Muscle of leg (tissue), 11 donors: ENCODE results near the gene TIE1. TPM values are rescaled to one million over a fixed set of nuclear protein-coding genes. Genes with fewer than 3 reads are reported as not detected.

Source experiments
- DNase-seq: peaks from one replicate; pipeline ENCODE4 v3.0.0; 2013
- H3K27ac ChIP-seq: one replicate; pipeline ENCODE4 v1.5.1; 2013; ENCODE audit warnings: mild to moderate bottlenecking, low read length, control low read depth
- H3K27me3 ChIP-seq: one replicate; pipeline ENCODE4 v1.6.1; 2013; ENCODE audit warnings: low read length; ENCODE audit not compliant: control insufficient read depth, insufficient read depth
- H3K36me3 ChIP-seq: one replicate; pipeline ENCODE4 v1.6.1; 2013; ENCODE audit warnings: low read length; ENCODE audit not compliant: control insufficient read depth, insufficient read depth
- H3K4me1 ChIP-seq: one replicate; pipeline ENCODE4 v1.6.1; 2013; ENCODE audit warnings: low read length; ENCODE audit not compliant: control insufficient read depth, insufficient read depth
- H3K4me3 ChIP-seq: one replicate; pipeline ENCODE4 v1.5.1; 2013; ENCODE audit warnings: low read length, control low read depth
- H3K9me3 ChIP-seq: replicated peaks from 2 replicates; pipeline ENCODE4 v1.6.1; 2013; ENCODE audit warnings: low read depth, low read length; ENCODE audit not compliant: control insufficient read depth
- WGBS: methylation state at CpG from one replicate; pipeline ENCODE4 v1.1.5; 2013; ENCODE audit warnings: missing lambda C conversion rate; ENCODE audit not compliant: insufficient coverage; 5-methylcytosine and 5-hydroxymethylcytosine counted together
- polyA plus RNA-seq, 8 donors: library from polyadenylated mRNA; unstranded; fragments of 120-200 nt; gene quantifications; one replicate each; pipeline versions ENCODE4 v1.2.1 to v1.2.3, GENCODE V29; 2013; ENCODE audit warnings: inconsistent platforms in 1 of 8, low replicate concordance in 1 of 8; ENCODE audit not compliant: insufficient read length in 8 of 8, insufficient read depth in 1 of 8
- total RNA-seq: library from RNA; stranded (reverse); fragments of 120-200 nt; gene quantifications from one replicate; pipeline ENCODE4 v1.2.4, GENCODE V29; 2013

The TIE1 gene
- total and polyA plus RNA-seq, 9 donors: 32.7 to 58.0 (median 44.5) TPM

DNA sequence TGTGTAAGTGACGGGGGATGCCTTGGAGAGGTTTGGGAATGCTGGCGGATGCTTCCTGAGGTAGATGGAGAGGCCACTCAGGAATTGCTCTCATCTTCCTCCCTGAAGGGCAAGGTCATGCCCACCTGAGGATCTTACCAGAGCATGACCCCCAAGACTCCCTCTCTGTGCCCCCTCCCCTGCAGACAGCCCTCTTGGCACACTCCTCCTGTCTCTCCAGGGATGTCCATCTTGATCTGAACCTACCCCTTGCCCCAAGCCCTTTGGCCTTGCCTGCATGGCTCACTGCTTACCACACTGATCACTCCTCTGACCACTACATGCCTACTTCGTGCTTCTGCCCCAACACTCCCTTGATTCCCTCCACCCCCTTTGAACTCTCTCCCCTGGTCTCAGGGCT is 19.0 kb downstream of the TIE1 start:
- no CpG with 5 or more reads among the region's 3 CpGs for WGBS
- H3K4me1 ChIP-seq: no peaks in the 10 kb centered on the region
- no peaks in the 10 kb centered on the region for H3K9me3 ChIP-seq
- no peaks in the 10 kb centered on the region for H3K27me3 ChIP-seq
- H3K36me3 ChIP-seq: no peaks in the 10 kb centered on the region
- H3K4me3 ChIP-seq: no peak overlapping the region
- DNase-seq: no peak
- H3K27ac ChIP-seq: no peak overlapping the region

DNA sequence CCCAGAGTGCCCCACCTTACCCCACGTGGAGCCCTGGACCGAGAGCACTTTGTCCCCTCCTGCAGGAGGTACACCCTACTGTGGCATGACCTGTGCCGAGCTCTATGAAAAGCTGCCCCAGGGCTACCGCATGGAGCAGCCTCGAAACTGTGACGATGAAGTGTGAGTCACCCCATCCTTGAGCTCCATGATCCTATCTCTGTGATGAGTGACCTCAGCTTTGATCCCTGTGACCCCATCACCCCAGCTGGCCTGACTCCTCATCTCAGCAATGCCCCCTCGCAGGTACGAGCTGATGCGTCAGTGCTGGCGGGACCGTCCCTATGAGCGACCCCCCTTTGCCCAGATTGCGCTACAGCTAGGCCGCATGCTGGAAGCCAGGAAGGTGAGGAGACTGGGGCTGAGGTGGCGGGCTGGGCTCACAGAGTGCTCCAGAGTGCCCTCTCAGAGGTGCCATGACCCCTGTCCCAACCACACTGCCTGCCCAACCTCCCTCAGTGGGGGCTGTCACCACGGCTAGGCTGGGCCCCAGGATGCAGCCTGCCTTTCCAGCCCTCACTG is 20.6 kb downstream of the TIE1 start:
- no peaks in the 10 kb centered on the region for H3K9me3 ChIP-seq
- no peak for DNase-seq
- H3K4me1 ChIP-seq: no peaks in the 10 kb centered on the region
- WGBS: 87% methylated on average over 16 of the region's 16 CpGs
- H3K36me3 ChIP-seq: no peaks in the 10 kb centered on the region
- no peak overlapping the region for H3K27ac ChIP-seq
- H3K4me3 ChIP-seq: no peak overlapping the region
- no peaks in the 10 kb centered on the region for H3K27me3 ChIP-seq

DNA sequence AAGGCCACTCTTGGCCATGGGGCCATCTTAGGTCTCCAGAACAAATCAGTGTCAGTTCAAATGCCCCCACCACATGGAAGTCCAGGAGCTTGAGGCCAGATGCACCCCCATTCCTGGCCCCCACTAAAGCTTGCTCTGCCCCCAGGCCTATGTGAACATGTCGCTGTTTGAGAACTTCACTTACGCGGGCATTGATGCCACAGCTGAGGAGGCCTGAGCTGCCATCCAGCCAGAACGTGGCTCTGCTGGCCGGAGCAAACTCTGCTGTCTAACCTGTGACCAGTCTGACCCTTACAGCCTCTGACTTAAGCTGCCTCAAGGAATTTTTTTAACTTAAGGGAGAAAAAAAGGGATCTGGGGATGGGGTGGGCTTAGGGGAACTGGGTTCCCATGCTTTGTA is 21.7 kb downstream of the TIE1 start:
- Histone ChIP-seq H3K4me3 (no peak overlapping the region), H3K4me1 (no peaks in the 10 kb centered on the region), H3K36me3 (no peaks in the 10 kb centered on the region), H3K27me3 (no peaks in the 10 kb centered on the region), H3K27ac (no peak overlapping the region), H3K9me3 (peaks cover 2% of the 10 kb centered on the region)
- 92% methylated on average over 5 of the region's 5 CpGs for WGBS
- no peak for DNase-seq

DNA sequence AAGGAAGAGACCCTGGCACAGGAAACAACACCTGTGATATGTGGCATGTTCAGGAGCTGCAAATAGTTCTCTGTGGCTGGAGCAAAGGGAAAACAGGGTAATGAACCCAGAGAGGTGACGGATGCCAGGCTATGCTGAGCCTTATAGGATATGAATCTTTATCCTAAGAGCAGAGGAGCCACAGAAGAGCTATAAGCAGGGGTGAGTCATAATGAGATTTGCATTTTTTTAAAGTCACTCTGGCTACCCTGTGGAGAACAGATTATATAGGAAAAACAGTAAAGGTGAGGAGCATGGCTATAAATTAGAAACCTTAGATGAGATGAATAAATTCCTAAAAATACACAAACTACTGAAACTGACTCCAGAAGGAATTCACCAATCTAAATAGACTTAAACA is 24.0 kb downstream of the TIE1 start:
- DNase-seq: no peak
- Histone ChIP-seq H3K9me3 (peaks cover 7% of the 10 kb centered on the region), H3K36me3 (no peaks in the 10 kb centered on the region), H3K27me3 (no peaks in the 10 kb centered on the region), H3K4me3 (no peak overlapping the region), H3K4me1 (peaks cover 2% of the 10 kb centered on the region), H3K27ac (no peak overlapping the region)
- 80% methylated on average over 1 of the region's 1 CpG for WGBS

DNA sequence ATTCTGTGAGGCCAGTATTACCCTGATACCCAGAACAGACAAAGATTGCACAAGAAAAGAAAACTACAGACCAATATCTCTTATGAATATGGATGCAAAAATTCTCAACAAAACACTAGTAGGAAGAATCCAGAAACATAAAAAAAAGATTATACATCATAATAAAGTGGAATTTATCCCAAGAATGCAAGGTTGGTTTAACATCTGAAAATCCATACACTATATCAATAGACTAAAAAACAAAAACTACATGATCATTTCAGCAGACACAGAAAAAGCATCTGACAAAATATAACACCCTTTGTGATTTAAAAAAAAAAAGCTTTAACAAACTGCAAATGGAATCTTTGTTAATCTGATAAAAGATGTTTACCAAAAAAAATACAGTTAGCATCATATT is 24.6 kb downstream of the TIE1 start:
- no peak overlapping the region for H3K4me3 ChIP-seq
- H3K4me1 ChIP-seq: peaks cover 7% of the 10 kb centered on the region
- no peak for DNase-seq
- no peaks in the 10 kb centered on the region for H3K36me3 ChIP-seq
- H3K9me3 ChIP-seq: peaks cover 7% of the 10 kb centered on the region
- H3K27me3 ChIP-seq: no peaks in the 10 kb centered on the region
- H3K27ac ChIP-seq: no peak overlapping the region

DNA sequence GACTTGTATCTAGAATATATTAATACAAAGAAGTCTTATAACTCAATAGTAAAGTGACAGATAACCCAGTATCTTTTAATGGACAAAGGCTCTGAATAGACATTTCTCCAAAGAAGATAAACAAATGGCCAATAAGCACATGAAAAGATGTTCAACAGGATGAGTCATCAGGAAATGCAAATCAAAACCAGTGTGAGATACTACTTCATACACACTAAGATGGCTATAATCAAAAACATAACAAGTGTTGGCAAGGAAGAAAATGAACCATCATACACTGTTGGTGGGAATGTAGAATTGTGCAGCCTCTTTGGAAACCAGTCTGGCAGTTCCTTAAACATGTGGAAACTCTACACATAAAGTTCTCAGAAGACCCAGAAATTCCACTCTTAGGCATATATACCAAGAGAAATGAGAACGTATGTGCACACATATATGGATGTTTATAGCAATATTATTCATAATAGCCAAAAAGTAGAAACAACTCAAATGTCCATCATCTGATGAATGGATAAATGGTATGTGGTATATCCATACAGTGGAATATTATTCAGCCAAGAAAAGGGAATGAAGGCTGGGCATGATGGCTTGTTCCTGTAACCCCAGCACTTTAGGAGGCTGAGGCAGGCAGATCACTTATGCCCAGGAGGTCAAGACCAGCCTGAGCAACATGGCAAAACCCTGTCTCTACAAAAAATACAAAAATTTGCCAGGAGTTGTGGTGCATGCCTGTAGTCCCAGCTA is 26.9 kb downstream of the TIE1 start:
- Histone ChIP-seq H3K9me3 (peaks cover 7% of the 10 kb centered on the region), H3K27me3 (no peaks in the 10 kb centered on the region), H3K27ac (no peak overlapping the region), H3K4me1 (peaks cover 9% of the 10 kb centered on the region), H3K36me3 (no peaks in the 10 kb centered on the region), H3K4me3 (no peak overlapping the region)
- no peak for DNase-seq
- WGBS: no CpG with 5 or more reads among the region's 1 CpG

DNA sequence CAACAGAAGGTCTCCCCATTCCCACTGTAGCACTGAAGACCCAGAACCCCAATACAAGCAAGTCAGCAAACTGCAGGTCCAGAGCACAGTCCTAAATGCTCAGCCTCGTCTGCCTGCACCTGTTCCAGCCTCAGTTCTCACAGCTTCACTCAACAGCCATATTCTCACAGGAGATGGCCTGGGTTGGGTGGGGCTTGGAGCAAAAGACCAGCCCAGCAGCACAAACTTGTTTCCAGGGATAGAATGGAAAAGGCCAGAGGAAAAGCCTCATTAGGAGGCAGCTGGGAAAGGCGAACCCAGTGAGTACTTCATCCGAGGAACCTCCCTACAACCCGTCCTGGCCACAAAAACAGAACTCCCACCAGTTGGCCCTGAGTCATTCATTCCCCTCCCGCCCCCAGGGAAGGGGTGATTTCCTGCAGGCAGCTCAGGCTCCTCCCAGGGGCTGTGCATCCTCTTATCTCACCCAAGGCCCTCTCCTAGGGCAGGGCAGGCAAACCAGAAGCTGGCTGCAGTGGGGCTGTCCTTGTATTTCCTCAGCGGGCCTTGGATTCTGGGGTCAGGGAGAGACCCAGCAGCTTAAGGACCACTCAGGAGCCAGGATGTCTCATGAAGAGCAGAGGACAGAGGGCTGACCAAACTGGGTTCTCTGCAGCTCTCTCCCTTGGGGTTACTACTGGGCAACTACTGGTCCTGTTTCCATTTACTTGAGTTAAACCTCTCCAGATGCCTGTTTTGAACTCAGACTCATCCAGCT is 29.4 kb downstream of the TIE1 start:
- WGBS: 23% methylated on average over 3 of the region's 6 CpGs

DNA sequence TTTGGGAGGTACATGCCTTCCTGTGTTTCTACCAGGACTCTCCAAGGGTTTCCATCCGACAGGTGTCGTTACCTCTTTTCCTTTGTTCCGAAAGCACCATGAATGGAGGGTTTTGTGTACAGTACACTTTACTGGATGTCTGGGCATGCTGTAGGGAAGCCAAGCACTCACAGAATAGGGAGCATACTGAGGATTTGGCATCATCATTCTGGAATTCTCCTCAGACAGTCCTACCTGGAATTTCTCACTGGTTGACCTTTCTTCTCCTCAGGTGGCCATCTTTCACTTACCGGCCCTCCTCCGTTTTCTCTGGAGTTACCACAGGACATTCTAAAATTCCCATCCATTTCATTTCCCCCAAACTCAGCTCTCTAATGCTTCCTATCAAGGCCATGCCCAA is 30.9 kb downstream of the TIE1 start:
- Histone ChIP-seq H3K9me3 (peaks cover 6% of the 10 kb centered on the region), H3K36me3 (no peaks in the 10 kb centered on the region), H3K27me3 (no peaks in the 10 kb centered on the region), H3K4me1 (peaks cover 9% of the 10 kb centered on the region), H3K27ac (no peak overlapping the region), H3K4me3 (no peak overlapping the region)
- no peak for DNase-seq
- WGBS: 94% methylated on average over 2 of the region's 5 CpGs

More for the DNA sequence above, 29.4 kb downstream of the TIE1 start:
- H3K27ac ChIP-seq: peak overlapping the region; percentile 20
- peak; percentile 59 for DNase-seq
- H3K36me3 ChIP-seq: no peaks in the 10 kb centered on the region
- H3K4me1 ChIP-seq: peaks cover 9% of the 10 kb centered on the region
- no peaks in the 10 kb centered on the region for H3K27me3 ChIP-seq
- H3K4me3 ChIP-seq: no peak overlapping the region
- peaks cover 7% of the 10 kb centered on the region for H3K9me3 ChIP-seq

DNA sequence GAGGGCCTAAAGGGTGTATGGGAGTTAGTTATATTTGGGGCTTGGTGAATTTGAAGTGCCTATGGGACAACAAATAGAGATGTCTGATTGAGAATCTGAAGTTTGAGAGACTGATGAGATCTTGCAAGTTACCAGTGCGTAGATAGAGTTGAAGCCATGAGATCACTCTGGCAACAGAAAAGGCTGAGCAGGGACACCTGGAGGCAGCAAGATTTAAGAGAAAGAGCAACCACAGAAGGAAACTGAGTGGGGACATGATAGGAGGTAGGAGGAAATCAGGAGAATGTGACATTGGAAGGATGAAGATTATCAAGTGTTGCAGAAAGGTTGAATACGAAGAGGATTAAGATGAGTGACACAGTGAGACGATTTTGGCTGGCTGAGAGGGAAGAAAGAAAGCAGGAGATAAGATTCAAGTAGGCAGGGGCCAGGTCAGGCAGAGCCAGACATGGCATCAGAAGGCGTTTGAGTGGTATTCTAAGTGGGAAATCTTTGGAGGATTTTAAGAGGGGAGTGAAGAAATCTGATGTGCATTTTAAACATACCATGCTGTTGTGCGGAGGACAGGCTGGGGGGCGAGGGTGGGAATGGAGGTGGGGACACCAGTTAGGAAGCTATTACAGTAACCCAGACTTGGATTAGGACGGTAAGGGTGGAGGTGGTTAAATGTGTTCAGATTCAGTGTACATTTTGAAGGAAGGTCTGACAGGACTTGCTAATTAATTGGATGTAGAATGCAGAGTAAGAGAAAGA is 33.8 kb downstream of the TIE1 start:
- Histone ChIP-seq H3K9me3 (no peaks in the 10 kb centered on the region), H3K27ac (no peak overlapping the region), H3K36me3 (no peaks in the 10 kb centered on the region), H3K4me1 (peaks cover 9% of the 10 kb centered on the region), H3K27me3 (no peaks in the 10 kb centered on the region), H3K4me3 (no peak overlapping the region)
- WGBS: 71% methylated on average over 7 of the region's 7 CpGs
- DNase-seq: no peak

DNA sequence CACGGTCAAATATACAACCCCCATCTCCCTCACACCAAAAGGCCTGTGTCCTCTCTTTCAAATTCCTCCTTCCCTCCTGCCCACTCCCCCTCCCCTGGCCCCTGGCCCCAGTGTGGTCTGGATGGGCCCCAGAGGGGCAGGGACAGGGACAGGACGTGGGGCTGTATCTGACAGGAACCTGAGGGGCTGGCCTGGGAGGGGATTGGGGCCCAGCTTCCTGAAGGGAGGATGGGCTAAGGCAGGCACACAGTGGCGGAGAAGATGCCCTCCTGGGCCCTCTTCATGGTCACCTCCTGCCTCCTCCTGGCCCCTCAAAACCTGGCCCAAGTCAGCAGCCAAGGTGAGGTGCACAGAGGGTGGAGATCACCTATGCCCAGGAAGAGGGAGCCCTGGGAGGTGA is 36.8 kb downstream of the TIE1 start, which contains the start of gene MPL:
TSS of gene MPL (plus strand) at position 231 of the 400 bp plus-strand sequence. CDS start at position 262, 31 bp downstream.
- WGBS: 33% methylated on average over 1 of the region's 3 CpGs
- no peaks in the 10 kb centered on the region for H3K36me3 ChIP-seq
- no peak within 1 kb of the TSS for H3K27ac ChIP-seq
- no peak within 1 kb of the TSS for H3K4me3 ChIP-seq
- no peak for DNase-seq
- no peaks in the 10 kb centered on the region for H3K4me1 ChIP-seq
- H3K9me3 ChIP-seq: no peaks in the 10 kb centered on the region
- H3K27me3 ChIP-seq: no peaks in the 10 kb centered on the region
